HCT116 (cell line): ENCODE data around the gene ITGA4.

ENCODE experiments used
- EZH2 ChIP-seq: fragments of 200-600 bp; sonication (generic); IDR thresholded peaks from 2 replicates; pipeline ENCODE4 v1.6.1; 2017; ENCODE audit warnings: antibody characterized with exemption, mixed run types
- EZH2phosphoT487 ChIP-seq: fragments of 200-600 bp; IDR thresholded peaks from 2 replicates; pipeline ENCODE4 v1.6.1; 2018; ENCODE audit warnings: antibody characterized with exemption, borderline replicate concordance
- POLR2A ChIP-seq: IDR thresholded peaks from 2 replicates; pipeline ENCODE4 v1.7.0; 2011; ENCODE audit warnings: borderline replicate concordance; ENCODE audit not compliant: insufficient read depth, insufficient read length; ENCODE audit errors: extremely low read depth
- SP1 ChIP-seq: IDR thresholded peaks from 2 replicates; pipeline ENCODE4 v1.6.1; 2012; ENCODE audit warnings: low read depth
- SRF ChIP-seq: IDR thresholded peaks from 2 replicates; pipeline ENCODE4 v1.6.1; 2012; ENCODE audit warnings: low read depth
- YY1 ChIP-seq: IDR thresholded peaks from 2 replicates; pipeline ENCODE4 v1.6.1; 2011; ENCODE audit warnings: low read length, low read depth, moderate library complexity, mild to moderate bottlenecking; ENCODE audit not compliant: insufficient replicate concordance; ENCODE audit errors: extremely low read depth
- TF ChIP-seq, protein P1 (sequence below), 3 experiments: fragments of 200-600 bp in 1 of 3; sonication (generic) in 1 of 3; IDR thresholded peaks in 2 of 3; conservative IDR thresholded peaks in 1 of 3; 2 replicates each; pipeline ENCODE4 v1.5.1; 2012 to 2017; ENCODE audit warnings: low read depth in 2 of 3, low read length in 2 of 3, antibody characterized with exemption in 1 of 3, borderline replicate concordance in 1 of 3, control low read depth in 1 of 3, mild to moderate bottlenecking in 1 of 3, mixed read lengths in 1 of 3, mixed run types in 1 of 3, moderate library complexity in 1 of 3; ENCODE audit not compliant: insufficient read depth in 1 of 3

DNA sequence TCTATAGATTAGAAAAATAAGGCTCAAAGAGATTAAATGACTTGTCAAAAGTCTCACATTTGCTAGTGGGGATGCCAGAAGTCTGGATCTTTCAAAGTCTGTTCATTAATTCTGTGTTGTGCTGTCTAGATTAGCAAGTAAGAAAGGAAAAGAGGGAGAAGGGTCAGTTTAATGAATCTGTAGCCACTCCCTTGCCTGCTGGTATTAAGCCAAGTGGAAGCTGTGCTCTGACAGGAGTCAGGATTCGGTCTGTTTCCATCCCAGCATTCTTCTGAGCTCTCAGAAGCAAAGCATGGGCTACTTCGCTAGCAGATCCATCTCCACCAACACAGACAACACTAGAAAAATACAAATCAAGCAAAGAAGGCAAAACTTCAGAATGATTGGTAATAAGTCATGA lies 101.2 kb downstream of the ITGA4 start:
- TF ChIP-seq EZH2phosphoT487 (no peak), SRF (no peak), EZH2 (no peak), POLR2A (no peak), SP1 (no peak), YY1 (no peak)
- TF ChIP-seq, protein P1, sequence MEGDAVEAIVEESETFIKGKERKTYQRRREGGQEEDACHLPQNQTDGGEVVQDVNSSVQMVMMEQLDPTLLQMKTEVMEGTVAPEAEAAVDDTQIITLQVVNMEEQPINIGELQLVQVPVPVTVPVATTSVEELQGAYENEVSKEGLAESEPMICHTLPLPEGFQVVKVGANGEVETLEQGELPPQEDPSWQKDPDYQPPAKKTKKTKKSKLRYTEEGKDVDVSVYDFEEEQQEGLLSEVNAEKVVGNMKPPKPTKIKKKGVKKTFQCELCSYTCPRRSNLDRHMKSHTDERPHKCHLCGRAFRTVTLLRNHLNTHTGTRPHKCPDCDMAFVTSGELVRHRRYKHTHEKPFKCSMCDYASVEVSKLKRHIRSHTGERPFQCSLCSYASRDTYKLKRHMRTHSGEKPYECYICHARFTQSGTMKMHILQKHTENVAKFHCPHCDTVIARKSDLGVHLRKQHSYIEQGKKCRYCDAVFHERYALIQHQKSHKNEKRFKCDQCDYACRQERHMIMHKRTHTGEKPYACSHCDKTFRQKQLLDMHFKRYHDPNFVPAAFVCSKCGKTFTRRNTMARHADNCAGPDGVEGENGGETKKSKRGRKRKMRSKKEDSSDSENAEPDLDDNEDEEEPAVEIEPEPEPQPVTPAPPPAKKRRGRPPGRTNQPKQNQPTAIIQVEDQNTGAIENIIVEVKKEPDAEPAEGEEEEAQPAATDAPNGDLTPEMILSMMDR (IDR thresholded peaks at IDR 0.05 in 2 of 3, conservative IDR thresholded peaks at IDR 0.05 in 1 of 3; ENCODE audit: borderline replicate concordance in 1 of 3, insufficient read depth in 1 of 3, low read depth in 2 of 3, low read length in 2 of 3), result no peak
